DMS153 treated with DMSO at 0.1 percent for 48 hours (cell line): ENCODE measurements around the gene SARS1.

Source experiments
- DNase-seq: peaks from one replicate; lab custom pipeline; 2025; ENCODE audit not compliant: unreplicated experiment; lab: John Stamatoyannopoulos, UW

Gene SARS1

DNA sequence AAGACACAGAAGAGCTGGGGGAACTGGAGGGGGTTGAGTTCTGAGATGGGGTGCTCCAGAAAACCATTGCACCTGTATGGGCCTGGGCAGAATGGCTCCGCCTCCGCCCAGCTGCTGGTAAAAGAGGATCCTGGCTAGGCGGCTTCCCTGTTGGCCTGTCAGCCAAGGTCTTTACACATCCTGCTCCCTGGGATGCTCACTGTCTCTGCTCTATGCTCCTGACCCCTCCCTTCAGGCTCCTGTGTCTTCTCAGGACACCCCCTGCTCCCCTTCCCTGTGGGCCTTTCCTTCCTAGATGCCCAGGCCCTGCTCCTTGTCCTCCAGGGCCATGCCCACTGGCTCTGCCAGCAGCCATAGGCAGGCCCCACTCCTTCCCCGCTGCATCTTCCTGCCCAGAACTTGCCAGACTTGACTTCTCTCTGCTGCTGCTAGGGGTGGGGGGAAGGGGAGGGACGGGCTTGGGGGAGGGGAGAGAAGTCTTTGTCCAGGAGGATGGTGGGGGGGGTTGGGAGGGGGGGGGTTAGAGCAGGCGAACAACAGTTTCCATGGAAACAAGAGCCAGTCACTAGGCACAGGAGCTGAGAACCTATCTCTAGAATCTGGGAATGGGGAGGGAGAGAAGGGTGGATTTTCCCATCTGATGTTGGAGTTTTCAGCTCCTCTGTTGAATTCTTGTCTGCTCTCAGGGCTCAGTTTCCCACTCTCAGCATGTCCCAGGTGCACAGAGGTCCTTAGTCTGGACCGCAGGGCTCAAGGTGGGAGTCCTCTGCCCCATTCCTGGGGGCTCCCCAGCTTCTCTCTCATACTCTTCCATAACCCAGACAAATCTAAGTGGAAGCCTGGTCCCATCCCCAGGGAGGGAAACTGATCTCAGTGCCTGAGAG, 46.2 kb downstream of the SARS1 start:
- DNase-seq = no peak

DNA sequence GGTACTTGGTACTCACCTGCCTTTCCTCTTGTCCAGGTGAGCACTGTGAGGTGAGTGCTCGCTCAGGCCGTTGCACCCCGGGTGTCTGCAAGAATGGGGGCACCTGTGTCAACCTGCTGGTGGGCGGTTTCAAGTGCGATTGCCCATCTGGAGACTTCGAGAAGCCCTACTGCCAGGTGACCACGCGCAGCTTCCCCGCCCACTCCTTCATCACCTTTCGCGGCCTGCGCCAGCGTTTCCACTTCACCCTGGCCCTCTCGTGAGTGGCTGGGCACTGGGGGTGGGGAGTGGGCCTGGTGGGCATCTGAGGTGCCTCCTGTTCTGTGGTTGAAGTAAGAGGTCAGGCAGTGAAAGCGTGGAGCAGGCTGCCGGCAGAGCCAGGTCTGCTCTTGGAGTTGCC, 47.3 kb downstream of the SARS1 start:
- no peak for DNase-seq

DNA sequence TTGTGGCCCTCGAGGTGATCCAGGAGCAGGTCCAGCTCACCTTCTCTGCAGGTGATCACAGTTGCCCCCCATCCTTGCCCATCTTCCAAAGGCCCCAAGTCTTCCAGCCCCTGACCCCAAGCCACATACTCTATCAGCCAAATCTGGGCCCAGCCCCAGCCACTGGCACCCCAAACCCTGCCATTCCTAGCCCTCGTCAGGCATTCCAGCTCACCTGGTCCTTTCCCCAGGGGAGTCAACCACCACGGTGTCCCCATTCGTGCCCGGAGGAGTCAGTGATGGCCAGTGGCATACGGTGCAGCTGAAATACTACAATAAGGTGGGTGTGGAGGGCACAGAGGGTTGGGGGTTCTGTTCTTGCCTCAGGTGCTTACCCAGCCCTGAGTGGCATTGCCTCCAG, 47.9 kb downstream of the SARS1 start:
- DNase-seq = no peak

DNA sequence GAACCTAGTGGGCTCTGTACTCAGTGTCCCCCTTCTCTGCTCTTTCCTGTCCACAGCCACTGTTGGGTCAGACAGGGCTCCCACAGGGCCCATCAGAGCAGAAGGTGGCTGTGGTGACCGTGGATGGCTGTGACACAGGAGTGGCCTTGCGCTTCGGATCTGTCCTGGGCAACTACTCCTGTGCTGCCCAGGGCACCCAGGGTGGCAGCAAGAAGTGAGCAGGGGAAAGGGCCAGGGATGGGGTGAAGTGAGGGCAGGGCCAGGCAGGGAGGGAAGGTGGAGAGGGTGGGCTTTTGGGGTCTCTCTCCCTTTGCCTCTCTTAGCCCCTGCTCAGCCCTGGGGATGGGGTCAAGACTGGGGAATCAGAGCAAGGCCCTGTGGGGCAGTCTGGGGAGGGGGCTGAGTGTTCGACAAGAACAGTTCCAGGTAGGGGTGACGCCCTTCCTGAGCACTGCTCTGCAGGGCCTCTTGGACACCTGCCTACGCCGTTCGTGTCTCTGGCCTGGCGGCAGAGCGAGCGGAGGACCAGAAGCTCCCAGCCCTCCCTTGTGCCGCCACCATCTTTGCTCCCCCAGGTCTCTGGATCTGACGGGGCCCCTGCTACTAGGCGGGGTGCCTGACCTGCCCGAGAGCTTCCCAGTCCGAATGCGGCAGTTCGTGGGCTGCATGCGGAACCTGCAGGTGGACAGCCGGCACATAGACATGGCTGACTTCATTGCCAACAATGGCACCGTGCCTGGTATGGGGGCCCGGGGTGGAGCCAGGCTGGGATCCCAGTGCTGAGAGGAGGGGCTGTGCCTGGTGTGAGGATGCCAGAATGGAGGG, 48.7 kb downstream of the SARS1 start:
- no peak for DNase-seq

DNA sequence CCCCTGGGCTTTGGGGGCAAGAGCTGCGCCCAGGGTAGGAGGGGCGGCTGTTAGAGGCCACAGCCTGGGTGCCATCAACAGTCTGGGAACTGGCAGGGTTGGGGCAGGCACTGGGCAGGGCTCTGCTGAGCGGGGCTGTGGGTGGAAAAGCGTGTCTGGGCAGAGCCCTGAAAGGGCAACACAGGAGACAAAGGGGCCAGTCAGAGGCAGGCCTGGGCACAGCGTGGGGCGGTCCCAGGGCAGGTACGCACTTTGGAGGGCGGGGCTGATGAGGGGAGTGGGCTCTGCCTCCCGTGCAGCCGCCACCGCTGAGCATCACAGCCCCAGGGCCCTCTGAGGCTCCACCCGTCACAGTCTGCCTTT, 49.5 kb downstream of the SARS1 start:
- DNase-seq = peak; percentile 94

DNA sequence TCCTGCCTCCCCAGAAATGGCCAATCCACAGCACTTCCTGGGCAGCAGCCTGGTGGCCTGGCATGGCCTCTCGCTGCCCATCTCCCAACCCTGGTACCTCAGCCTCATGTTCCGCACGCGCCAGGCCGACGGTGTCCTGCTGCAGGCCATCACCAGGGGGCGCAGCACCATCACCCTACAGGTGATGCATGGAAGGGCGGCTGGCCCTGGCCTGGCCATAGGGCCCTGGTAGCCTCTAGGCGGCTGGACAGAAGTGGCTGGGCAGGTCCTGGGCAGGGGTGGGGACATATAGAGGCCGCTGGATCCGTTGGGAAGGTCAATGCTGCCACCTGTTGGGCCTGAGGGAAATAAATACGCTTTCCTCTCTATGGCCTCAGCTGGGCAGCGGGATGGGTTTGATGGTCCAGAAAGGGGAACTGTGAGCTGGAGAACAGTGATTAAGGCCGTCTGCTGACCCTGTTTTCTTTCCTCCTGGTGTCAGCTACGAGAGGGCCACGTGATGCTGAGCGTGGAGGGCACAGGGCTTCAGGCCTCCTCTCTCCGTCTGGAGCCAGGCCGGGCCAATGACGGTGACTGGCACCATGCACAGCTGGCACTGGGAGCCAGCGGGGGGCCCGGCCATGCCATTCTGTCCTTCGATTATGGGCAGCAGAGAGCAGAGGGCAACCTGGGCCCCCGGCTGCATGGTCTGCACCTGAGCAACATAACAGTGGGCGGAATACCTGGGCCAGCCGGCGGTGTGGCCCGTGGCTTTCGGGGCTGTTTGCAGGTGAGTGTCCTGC, 50.1 kb downstream of the SARS1 start:
- DNase-seq = peak; percentile 94

DNA sequence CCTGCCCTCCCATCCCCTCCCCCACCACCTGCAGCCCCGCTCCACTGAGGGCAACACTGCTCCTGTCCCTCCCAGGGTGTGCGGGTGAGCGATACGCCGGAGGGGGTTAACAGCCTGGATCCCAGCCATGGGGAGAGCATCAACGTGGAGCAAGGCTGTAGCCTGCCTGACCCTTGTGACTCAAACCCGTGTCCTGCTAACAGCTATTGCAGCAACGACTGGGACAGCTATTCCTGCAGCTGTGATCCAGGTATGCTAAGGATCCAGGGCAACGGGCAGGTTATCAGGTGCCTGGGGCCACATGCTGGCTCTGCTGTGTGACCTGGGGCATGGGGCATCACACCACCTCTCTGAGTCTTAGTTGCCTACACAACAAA, 50.6 kb downstream of the SARS1 start:
- DNase-seq = no peak

DNA sequence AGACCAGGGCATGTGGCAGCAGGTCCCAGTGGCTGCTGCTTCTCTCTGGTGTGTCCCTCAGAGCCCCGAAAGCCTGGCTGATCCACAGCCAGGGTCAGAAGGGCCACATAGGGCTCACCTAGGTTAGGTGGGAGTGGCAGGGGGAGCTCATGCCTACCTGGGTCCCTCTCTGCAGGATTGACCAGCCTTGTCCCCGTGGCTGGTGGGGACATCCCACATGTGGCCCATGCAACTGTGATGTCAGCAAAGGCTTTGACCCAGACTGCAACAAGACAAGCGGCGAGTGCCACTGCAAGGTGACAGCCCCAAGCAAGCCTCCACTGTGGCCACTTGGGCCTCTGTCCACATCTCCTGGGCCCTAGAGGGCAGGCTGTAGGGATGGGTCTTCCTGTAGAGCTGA, 51.3 kb downstream of the SARS1 start:
- DNase-seq = no peak

DNA sequence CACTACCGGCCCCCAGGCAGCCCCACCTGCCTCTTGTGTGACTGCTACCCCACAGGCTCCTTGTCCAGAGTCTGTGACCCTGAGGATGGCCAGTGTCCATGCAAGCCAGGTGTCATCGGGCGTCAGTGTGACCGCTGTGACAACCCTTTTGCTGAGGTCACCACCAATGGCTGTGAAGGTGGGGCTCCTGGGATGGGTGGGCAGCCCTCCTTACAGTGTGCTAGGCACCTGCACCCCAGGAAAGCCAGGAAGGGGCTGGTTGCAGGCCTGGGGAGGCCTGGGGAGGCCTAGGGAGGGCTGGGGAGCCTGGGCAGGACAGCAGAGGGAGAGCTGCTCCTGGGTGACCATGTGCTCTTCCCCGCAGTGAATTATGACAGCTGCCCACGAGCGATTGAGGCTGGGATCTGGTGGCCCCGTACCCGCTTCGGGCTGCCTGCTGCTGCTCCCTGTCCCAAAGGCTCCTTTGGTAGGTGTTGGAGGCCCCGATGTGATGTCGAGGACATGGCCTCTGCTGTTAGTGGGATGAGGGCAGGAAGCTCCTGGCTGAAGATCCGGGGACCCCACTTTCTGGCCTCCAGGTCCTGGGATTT, 52.1 kb downstream of the SARS1 start:
- DNase-seq = no peak

DNA sequence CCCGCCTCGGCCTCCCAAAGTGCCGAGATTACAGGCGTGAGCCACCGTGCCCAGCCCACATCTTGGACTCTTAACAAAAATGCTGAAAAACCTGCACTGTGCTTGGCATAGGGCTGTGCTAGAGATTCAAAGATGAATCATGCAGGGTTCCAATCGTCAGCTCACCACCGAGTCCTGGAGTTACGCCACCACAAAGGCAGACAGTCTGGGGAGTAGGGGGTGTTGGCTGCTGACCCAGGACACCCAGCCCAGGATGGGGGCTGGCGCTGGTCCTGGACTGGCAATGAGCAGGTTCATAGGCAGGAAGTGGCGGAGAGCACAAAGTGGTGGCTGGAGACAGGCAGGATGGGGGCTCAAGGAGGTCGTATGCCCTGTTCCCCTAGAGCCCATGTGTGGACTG, 53.2 kb downstream of the SARS1 start:
- DNase-seq = no peak

DNA sequence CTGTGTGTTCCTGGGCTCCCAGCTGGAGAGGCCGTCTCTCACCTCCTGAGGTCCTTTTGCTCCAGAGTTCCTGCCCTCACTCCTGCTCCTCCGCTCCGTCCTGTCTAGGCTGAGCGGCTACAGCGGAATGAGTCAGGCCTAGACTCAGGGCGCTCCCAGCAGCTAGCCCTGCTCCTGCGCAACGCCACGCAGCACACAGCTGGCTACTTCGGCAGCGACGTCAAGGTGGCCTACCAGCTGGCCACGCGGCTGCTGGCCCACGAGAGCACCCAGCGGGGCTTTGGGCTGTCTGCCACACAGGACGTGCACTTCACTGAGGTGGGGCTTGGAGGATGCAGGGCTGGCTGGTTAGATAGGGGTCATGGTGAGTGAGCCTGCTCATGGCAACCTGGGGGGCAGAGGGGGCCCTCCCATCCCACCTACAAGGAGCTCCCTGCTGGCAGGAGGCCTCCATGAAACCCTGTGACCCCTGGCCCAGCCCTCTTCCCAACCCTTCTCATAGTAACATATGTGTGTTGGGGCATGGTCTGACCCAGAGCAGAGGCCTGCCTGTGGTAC, 54.1 kb downstream of the SARS1 start:
- no peak for DNase-seq

DNA sequence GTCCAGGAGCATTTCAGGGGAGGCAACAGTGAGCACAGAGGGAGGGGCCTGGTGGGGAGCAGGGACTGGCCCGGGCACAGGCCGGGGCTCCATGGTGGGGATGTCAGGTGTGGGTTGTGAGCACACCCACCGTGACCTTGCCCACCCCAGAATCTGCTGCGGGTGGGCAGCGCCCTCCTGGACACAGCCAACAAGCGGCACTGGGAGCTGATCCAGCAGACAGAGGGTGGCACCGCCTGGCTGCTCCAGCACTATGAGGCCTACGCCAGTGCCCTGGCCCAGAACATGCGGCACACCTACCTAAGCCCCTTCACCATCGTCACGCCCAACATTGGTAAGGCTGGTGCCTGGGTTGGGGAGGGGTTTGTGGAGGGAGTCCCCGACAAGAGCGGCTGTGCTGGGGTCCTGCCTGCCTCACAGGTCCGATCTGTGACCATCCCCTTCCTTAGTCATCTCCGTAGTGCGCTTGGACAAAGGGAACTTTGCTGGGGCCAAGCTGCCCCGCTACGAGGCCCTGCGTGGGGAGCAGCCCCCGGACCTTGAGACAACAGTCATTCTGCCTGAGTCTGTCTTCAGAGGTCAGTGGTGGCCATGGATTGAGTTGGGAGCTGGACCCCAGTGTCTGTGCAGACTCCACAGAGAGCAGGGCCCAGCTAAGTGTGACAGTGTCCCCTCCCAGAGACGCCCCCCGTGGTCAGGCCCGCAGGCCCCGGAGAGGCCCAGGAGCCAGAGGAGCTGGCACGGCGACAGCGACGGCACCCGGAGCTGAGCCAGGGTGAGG, 54.9 kb downstream of the SARS1 start:
- no peak for DNase-seq

DNA sequence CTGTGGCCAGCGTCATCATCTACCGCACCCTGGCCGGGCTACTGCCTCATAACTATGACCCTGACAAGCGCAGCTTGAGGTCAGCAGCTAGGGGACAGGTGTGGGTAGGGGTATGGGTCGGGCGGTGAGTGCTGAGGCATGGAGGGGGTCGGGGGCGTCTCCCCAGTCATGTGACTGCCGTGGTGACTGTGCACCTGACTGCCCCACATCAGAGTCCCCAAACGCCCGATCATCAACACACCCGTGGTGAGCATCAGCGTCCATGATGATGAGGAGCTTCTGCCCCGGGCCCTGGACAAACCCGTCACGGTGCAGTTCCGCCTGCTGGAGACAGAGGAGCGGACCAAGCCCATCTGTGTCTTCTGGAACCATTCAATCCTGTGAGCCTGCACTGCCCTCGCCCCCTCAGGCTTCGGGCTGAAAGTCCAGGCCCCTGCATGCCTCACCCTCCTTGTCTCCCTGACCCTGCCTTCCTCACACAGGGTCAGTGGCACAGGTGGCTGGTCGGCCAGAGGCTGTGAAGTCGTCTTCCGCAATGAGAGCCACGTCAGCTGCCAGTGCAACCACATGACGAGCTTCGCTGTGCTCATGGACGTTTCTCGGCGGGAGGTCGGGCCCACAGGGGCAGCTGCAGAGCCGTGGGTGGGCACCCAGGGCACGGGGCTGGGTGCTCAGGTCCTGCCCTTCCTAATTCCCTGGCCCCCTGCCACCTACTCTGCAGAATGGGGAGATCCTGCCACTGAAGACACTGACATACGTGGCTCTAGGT, 55.7 kb downstream of the SARS1 start:
- no peak for DNase-seq

DNA sequence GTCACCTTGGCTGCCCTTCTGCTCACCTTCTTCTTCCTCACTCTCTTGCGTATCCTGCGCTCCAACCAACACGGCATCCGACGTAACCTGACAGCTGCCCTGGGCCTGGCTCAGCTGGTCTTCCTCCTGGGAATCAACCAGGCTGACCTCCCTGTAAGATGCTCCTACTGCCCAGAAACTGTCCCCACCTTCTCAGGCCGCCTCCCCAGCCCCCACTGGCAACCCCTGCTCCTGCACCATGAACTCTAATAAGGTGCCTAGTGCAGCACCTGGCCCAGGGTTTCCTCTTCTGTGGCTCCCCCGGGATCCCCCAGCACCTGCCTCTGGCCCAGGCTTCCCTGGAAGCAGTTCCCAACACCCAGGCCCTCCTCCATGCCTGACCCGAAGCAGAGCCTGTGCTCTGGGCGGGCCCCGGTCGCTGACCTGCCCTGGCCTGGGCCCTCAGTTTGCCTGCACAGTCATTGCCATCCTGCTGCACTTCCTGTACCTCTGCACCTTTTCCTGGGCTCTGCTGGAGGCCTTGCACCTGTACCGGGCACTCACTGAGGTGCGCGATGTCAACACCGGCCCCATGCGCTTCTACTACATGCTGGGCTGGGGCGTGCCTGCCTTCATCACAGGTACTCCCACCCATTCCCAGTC, 56.4 kb downstream of the SARS1 start:
- no peak for DNase-seq

DNA sequence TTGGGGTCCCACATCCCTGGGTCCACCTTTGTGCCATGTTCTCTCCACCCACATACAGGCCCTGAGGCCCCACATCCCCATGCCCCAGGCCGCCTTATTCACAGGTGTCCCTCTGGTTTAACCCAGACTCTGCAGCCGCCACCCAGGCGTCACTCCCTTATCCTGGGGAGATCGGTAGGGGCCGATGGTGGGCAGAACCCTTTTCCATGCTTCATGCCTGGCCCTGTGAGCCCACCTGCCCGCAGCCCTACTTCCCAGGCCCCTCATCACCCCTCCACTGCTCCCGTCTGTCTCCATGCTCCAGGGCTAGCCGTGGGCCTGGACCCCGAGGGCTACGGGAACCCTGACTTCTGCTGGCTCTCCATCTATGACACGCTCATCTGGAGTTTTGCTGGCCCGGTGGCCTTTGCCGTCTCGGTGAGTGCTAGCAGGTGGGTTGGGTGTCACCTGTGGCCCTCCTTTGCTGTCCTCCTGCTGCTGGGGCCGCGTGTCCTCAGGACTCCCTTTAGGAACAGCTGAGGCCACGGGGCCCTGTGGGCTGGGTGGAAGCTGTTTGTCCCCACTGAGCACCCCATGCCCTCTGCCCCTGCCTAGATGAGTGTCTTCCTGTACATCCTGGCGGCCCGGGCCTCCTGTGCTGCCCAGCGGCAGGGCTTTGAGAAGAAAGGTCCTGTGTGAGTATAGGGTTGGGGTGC, 57.1 kb downstream of the SARS1 start:
- DNase-seq = no peak

DNA sequence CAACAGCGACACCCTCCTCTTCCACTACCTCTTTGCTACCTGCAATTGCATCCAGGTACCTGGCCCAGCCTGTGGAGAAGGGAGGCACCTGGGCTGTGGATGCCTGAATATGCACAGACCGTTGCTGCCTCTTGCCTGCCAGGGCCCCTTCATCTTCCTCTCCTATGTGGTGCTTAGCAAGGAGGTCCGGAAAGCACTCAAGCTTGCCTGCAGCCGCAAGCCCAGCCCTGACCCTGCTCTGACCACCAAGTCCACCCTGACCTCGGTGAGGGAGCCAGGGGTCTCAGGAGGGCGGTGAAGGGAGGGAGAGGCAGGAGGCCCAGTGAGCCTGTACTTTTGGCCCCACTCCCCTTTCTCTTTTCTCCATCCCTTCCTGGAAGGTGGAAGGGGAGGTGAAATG, 57.7 kb downstream of the SARS1 start:
- DNase-seq = no peak

DNA sequence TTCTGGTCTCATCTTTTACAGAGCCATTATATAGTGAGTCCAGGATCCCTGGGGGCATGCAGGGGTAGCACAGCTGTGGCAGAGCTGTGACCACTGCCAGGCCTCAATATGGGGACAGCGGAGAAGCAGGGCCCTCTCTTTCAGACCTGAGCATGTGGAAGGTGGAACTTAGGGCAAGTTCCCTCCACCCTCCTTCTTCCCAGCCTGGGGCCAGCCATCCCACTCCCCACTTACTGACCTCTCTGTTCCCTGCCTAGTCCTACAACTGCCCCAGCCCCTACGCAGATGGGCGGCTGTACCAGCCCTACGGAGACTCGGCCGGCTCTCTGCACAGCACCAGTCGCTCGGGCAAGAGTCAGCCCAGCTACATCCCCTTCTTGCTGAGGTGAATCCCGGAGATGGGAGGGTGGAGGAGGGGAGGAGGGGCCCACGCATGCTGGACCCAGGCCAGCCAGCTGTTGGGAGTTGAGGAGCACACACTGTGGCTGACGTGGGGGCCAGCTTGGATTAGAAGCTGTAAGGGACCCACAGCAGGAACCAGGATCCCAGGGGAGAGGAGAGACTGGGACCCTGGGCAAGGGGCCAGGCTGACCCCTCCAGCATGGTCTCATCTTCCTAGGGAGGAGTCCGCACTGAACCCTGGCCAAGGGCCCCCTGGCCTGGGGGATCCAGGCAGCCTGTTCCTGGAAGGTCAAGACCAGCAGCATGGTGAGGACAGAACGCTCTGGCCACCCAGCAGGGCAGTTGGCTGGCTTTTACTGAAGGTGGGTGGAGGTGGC, 58.5 kb downstream of the SARS1 start:
- DNase-seq = no peak
